Epidermal melanocyte (primary cell): ENCODE data around the gene ITK.

Experiments
- DNase-seq: peaks from one replicate; pipeline ENCODE4 v3.0.0; 2011; ENCODE audit warnings: low spot score; ENCODE audit not compliant: insufficient read length

ITK gene

GRCh38 chr5:157245886-157246285, 65.2 kb downstream of the ITK start:
- no peak for DNase-seq

GRCh38 chr5:157247267-157247666, 66.6 kb downstream of the ITK start:
- DNase-seq: no peak

GRCh38 chr5:157248821-157249470, 68.3 kb downstream of the ITK start:
- no peak for DNase-seq

GRCh38 chr5:157252711-157253465, 72.2 kb downstream of the ITK start:
- DNase-seq: no peak

GRCh38 chr5:157253547-157253946, 72.9 kb downstream of the ITK start:
- DNase-seq: peak; percentile 65

- DNase-seq: no peak
Measured at GRCh38 chr5:157258450-157258849, 77.8 kb downstream of the ITK start.

GRCh38 chr5:157259699-157260098, 79.1 kb downstream of the ITK start:
- DNase-seq: no peak

- no peak for DNase-seq
Measured at GRCh38 chr5:157263496-157264090, 83.0 kb downstream of the ITK start.

- DNase-seq: peak; percentile 63
Measured at GRCh38 chr5:157265714-157266285, 85.2 kb downstream of the ITK start, which contains the start of gene CYFIP2. Gene CYFIP2, plus strand, starts transcription at chr5:157266123. Its CDS starts 19,239 bp downstream, at chr5:157285362.

- DNase-seq: no peak
Measured at GRCh38 chr5:157266286-157267007, 85.8 kb downstream of the ITK start.

- no peak for DNase-seq
Measured at GRCh38 chr5:157267025-157267424, 86.4 kb downstream of the ITK start.

GRCh38 chr5:157267761-157268480, 87.3 kb downstream of the ITK start:
- DNase-seq: no peak

GRCh38 chr5:157269165-157269671, 88.6 kb downstream of the ITK start:
- DNase-seq: no peak

- DNase-seq: no peak
Measured at GRCh38 chr5:157269761-157270272, 89.2 kb downstream of the ITK start.

- no peak for DNase-seq
Measured at GRCh38 chr5:157270771-157271170, 90.1 kb downstream of the ITK start.

- DNase-seq: no peak
Measured at GRCh38 chr5:157271740-157272271, 91.2 kb downstream of the ITK start.

GRCh38 chr5:157273131-157273556, 92.5 kb downstream of the ITK start:
- no peak for DNase-seq

- no peak for DNase-seq
Measured at GRCh38 chr5:157275403-157275802, 94.8 kb downstream of the ITK start.

GRCh38 chr5:157278319-157279037, 97.8 kb downstream of the ITK start:
- DNase-seq: no peak
